Prostate gland (tissue), 2 donors: ENCODE data around the gene SPECC1. TPM values are rescaled to one million over a fixed set of nuclear protein-coding genes. Genes with fewer than 3 reads are reported as not detected.

ENCODE experiments used
- DNase-seq: peaks from one replicate; pipeline ENCODE4 v3.0.0-alpha.2; 2019; ENCODE audit warnings: low spot score
- H3K27ac ChIP-seq, 2 donors: fragments of 200-600 bp; sonication (generic); 2 replicates each; pipeline ENCODE4 v1.5.1; 2017 to 2019
- H3K27me3 ChIP-seq: fragments of 200-600 bp; sonication (generic); replicated peaks from 2 replicates; pipeline ENCODE4 v1.5.1; 2019; ENCODE audit not compliant: insufficient read depth
- H3K36me3 ChIP-seq, 2 donors: fragments of 200-600 bp; sonication (generic); 1 replicate in 1 of 2; 2 replicates in 1 of 2; pipeline versions ENCODE4 v1.5.1 to v1.8.1; 2017 to 2019
- H3K4me1 ChIP-seq: fragments of 200-600 bp; sonication (generic); replicated peaks from 2 replicates; pipeline ENCODE4 v1.5.1; 2019
- H3K4me3 ChIP-seq, 2 donors: fragments of 200-600 bp; sonication (generic); 2 replicates each; pipeline ENCODE4 v1.5.1; 2017 to 2019
- H3K9me3 ChIP-seq: fragments of 200-600 bp; sonication (generic); 2 replicates; pipeline ENCODE4 v1.5.1; 2017
- POLR2A ChIP-seq: fragments of 450-650 bp; IDR thresholded peaks from one replicate; pipeline ENCODE4 v1.6.1; 2016; ENCODE audit warnings: antibody characterized with exemption, mild to moderate bottlenecking
- POLR2AphosphoS5 ChIP-seq: sonication (generic); formaldehyde crosslinking; IDR thresholded peaks from one replicate; pipeline ENCODE4 v1.6.1; 2017; ENCODE audit warnings: antibody characterized with exemption
- WGBS: methylation state at CpG from one replicate; pipeline ENCODE4 v1.1.5; 2018; 5-methylcytosine and 5-hydroxymethylcytosine counted together
- intact Hi-C: fragments of 100-400 bp; cut with DNase I; formaldehyde crosslinking; loops from one replicate; pipeline ENCODE4 v1.14.2; 2022
- total RNA-seq, 2 donors: library from RNA; depleted of rRNA; stranded (reverse); fragments of >200 nt; gene quantifications; one replicate each; pipeline ENCODE4 v1.1.0, GENCODE V29; 2016
- TF ChIP-seq, protein P1 (sequence below), 4 experiments: fragments of 200-600 bp in 2 of 4; fragments of 450-650 bp in 2 of 4; sonication (generic) in 2 of 4; IDR thresholded peaks; 1 replicate in 3 of 4; 2 replicates in 1 of 4; pipeline ENCODE4 v1.5.1; 2016 to 2019; ENCODE audit warnings: antibody characterized with exemption in 4 of 4, mild to moderate bottlenecking in 2 of 4, moderate library complexity in 2 of 4

SPECC1 gene
- total RNA-seq, 2 donors from 2014 or later: 29.7 to 85.5 TPM

GRCh38 chr17:19987897-19988296, 21.3 kb upstream of the SPECC1 start:
- H3K27me3 ChIP-seq: no peaks in the 10 kb centered on the region
- WGBS: 80% methylated on average over 1 of the region's 1 CpG
- intact Hi-C loops: no loop called here

GRCh38 chr17:19991252-19991885, 17.8 kb upstream of the SPECC1 start:
- H3K36me3 ChIP-seq: no peaks in the 10 kb centered on the region
- H3K27me3 ChIP-seq: no peaks in the 10 kb centered on the region
- H3K27ac ChIP-seq: no peak overlapping the region
- TF ChIP-seq POLR2AphosphoS5 (no peak), POLR2A (no peak)
- TF ChIP-seq, protein P1, sequence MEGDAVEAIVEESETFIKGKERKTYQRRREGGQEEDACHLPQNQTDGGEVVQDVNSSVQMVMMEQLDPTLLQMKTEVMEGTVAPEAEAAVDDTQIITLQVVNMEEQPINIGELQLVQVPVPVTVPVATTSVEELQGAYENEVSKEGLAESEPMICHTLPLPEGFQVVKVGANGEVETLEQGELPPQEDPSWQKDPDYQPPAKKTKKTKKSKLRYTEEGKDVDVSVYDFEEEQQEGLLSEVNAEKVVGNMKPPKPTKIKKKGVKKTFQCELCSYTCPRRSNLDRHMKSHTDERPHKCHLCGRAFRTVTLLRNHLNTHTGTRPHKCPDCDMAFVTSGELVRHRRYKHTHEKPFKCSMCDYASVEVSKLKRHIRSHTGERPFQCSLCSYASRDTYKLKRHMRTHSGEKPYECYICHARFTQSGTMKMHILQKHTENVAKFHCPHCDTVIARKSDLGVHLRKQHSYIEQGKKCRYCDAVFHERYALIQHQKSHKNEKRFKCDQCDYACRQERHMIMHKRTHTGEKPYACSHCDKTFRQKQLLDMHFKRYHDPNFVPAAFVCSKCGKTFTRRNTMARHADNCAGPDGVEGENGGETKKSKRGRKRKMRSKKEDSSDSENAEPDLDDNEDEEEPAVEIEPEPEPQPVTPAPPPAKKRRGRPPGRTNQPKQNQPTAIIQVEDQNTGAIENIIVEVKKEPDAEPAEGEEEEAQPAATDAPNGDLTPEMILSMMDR (IDR thresholded peaks at IDR 0.05): no peak
- H3K4me3 ChIP-seq: no peak overlapping the region
- H3K9me3 ChIP-seq: no peaks in the 10 kb centered on the region
- 21% methylated on average over 4 of the region's 4 CpGs for WGBS
- no peak for DNase-seq
- intact Hi-C loops: no loop called here
- no peaks in the 10 kb centered on the region for H3K4me1 ChIP-seq

More at GRCh38 chr17:19987897-19988296, 21.3 kb upstream of the SPECC1 start:
- no peaks in the 10 kb centered on the region for H3K9me3 ChIP-seq
- no peaks in the 10 kb centered on the region for H3K36me3 ChIP-seq
- H3K4me3 ChIP-seq: no peak overlapping the region
- H3K27ac ChIP-seq: no peak overlapping the region
- DNase-seq: no peak
- no peak for TF ChIP-seq POLR2AphosphoS5
- TF ChIP-seq POLR2A: no peak
- TF ChIP-seq, protein P1 (IDR thresholded peaks at IDR 0.05): no peak
- H3K4me1 ChIP-seq: no peaks in the 10 kb centered on the region

GRCh38 chr17:19992803-19993713, 16.1 kb upstream of the SPECC1 start:
- Histone ChIP-seq H3K4me3 (no peak overlapping the region), H3K27me3 (no peaks in the 10 kb centered on the region), H3K9me3 (no peaks in the 10 kb centered on the region), H3K27ac (no peak overlapping the region), H3K36me3 (no peaks in the 10 kb centered on the region), H3K4me1 (no peaks in the 10 kb centered on the region)
- peak; percentile 87 for DNase-seq
- WGBS: 24% methylated on average over 24 of the region's 24 CpGs
- intact Hi-C loops: loop anchor here (2.0 kb wide), 1 partner anchor 124 kb away; no protein-coding TSS in a partner anchor
- TF ChIP-seq, protein P1 (IDR thresholded peaks at IDR 0.05): peak; percentile 46 to 89 (median 86)
- TF ChIP-seq POLR2A: no peak
- TF ChIP-seq POLR2AphosphoS5: peak; percentile 56

DNA sequence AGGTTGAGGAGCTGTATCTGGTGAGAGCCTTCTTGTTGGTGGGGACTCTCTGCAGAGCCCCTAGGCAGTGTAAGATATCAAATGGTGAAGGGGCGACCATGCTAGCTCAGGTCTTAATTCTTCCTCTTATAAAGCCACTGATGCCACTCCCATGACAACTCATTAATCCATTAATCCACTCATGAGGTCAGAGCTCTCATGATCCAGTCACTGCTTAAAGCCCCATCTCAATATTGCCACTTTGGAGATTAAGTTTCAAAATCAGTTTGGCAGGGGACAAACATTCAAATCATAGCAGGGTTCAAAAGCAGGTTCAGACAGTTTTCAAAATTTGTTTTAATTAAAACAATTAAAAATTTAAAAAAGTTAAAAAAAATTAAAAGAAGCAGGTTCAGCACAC, 13.1 kb upstream of the SPECC1 start:
- Histone ChIP-seq H3K27ac (no peak overlapping the region), H3K27me3 (no peaks in the 10 kb centered on the region), H3K9me3 (no peaks in the 10 kb centered on the region), H3K4me3 (no peak overlapping the region), H3K4me1 (no peaks in the 10 kb centered on the region), H3K36me3 (no peaks in the 10 kb centered on the region)
- TF ChIP-seq POLR2AphosphoS5: no peak
- TF ChIP-seq, protein P1 (IDR thresholded peaks at IDR 0.05): no peak
- no peak for TF ChIP-seq POLR2A
- WGBS: 79% methylated on average over 1 of the region's 1 CpG
- intact Hi-C loops: no loop called here
- DNase-seq: no peak
